ENCODE measurements around the gene PLXNA4. TPM values are rescaled to one million over a fixed set of nuclear protein-coding genes. Genes with fewer than 3 reads are reported as not detected.

Gene PLXNA4
- total and polyA plus RNA-seq, 2 experiments from 2014 or later = 0.32 TPM; not detected in 1

DNA sequence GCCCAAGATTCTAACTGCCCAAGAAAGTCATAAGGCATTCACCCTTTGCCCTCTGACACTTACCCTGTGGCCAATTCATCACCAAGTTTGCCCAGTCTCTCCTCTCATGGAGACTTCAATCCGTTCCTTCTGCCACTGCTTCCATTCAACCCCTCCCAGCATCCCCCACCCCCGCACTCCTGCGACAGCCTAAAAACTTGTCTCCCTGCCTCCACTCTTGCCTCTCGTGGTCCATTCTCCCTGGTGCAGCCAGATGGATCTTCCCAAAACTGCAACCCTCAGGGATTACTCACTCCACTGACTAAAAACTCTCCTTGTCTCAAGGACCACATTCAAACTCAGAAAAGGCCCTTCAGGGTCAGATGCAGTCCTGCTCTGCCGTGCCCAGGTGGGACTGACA lies 32.3 kb upstream of the PLXNA4 start:
- WGBS, 2 experiments (ENCODE audit: low coverage in 1 of 2, low lambda C conversion rate in 2 of 2, missing lambda C conversion rate in 2 of 2) = 48 to 67% methylated on average over 5 of the region's 5 CpGs
- H3K9me3 ChIP-seq (ENCODE audit: low read depth) = no peaks in the 10 kb centered on the region
- TF ChIP-seq EZH2phosphoT487 (IDR thresholded peaks at IDR 0.05; ENCODE audit: insufficient read depth, low read depth) = no peak
- TF ChIP-seq EZH2 (IDR thresholded peaks at IDR 0.05; ENCODE audit: insufficient read depth, poor library complexity, severe bottlenecking) = no peak

DNA sequence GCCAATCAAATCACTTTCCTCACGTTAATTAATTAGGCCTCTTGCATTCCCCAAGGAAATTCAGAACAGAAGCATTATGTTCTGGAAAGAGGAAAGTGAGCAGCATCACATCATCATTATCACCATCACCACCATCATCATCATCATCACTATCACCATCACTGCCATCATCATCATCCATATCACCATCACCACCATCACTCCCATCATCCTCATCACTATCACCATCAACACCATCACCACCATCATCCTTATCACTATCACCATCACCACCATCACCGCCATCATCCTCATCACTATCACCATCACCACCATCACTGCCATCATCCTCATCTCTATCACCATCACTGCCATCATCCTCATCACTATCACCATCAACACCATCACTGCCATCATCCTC lies 31.4 kb upstream of the PLXNA4 start:
- WGBS, 2 experiments (ENCODE audit: low coverage in 1 of 2, low lambda C conversion rate in 2 of 2, missing lambda C conversion rate in 2 of 2) = 22 to 26% methylated on average over 2 of the region's 2 CpGs

More for the DNA sequence above, 32.3 kb upstream of the PLXNA4 start:
- in situ Hi-C loops (cut with MboI) = no loop called here
- H3K27ac ChIP-seq = no peak overlapping the region
- no peak overlapping the region for H3K4me2 ChIP-seq (ENCODE audit: unreplicated experiment)
- no peak for DNase-seq
- H3K9ac ChIP-seq = no peak overlapping the region
- H4K20me1 ChIP-seq (ENCODE audit: insufficient read depth) = no peaks in the 10 kb centered on the region; the same call in 1 of the 2 replicates
- no peak overlapping the region for H2AFZ ChIP-seq
- H3K9me2 ChIP-seq (ENCODE audit: insufficient read depth) = no peaks in the 10 kb centered on the region
- H3K79me2 ChIP-seq (ENCODE audit: insufficient read depth) = no peaks in the 10 kb centered on the region
- no peaks in the 10 kb centered on the region for H3K36me3 ChIP-seq (ENCODE audit: low read depth)
- H3K4me3 ChIP-seq = no peak overlapping the region
- no peaks in the 10 kb centered on the region for H3K27me3 ChIP-seq (replicated peaks; ENCODE audit: insufficient read depth)
- no peaks in the 10 kb centered on the region for H3K4me1 ChIP-seq (ENCODE audit: insufficient read depth)
- no peaks in the 10 kb centered on the region for H3F3A ChIP-seq (ENCODE audit: insufficient read depth)

DNA sequence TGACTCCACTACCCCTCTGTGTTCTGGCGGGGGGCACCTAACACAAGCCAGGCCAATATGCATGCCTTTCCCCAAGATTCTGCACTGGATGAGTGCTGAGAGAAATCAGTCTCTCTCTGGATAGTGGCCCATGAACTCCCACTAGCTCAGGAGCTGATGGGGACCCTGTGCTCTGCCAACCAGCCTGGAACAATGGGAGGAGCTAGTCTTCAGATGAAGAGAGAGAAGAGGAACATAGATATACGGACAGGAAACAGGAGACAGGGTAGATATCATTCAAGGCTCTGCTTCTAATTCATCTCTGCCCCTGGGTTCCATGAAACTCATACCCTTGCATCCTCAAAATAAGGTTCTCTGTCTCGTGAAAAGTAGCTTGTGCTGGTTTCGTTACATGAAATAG lies 27.9 kb upstream of the PLXNA4 start:
- Histone ChIP-seq H3K27ac (no peak overlapping the region), H3F3A (ENCODE audit: insufficient read depth) (no peaks in the 10 kb centered on the region), H3K27me3 (replicated peaks; ENCODE audit: insufficient read depth) (peaks cover 15% of the 10 kb centered on the region; the same call in 1 of the 2 replicates), H3K4me3 (no peak overlapping the region), H3K4me1 (ENCODE audit: insufficient read depth) (no peaks in the 10 kb centered on the region), H3K9me2 (ENCODE audit: insufficient read depth) (no peaks in the 10 kb centered on the region), H4K20me1 (ENCODE audit: insufficient read depth) (no peaks in the 10 kb centered on the region), H3K79me2 (ENCODE audit: insufficient read depth) (no peaks in the 10 kb centered on the region), H2AFZ (no peak overlapping the region), H3K4me2 (ENCODE audit: unreplicated experiment) (no peak overlapping the region), H3K9ac (no peak overlapping the region), H3K36me3 (ENCODE audit: low read depth) (no peaks in the 10 kb centered on the region), H3K9me3 (ENCODE audit: low read depth) (no peaks in the 10 kb centered on the region)
- WGBS, 2 experiments (ENCODE audit: low coverage in 1 of 2, low lambda C conversion rate in 2 of 2, missing lambda C conversion rate in 2 of 2) = 32 to 37% methylated on average over 4 of the region's 4 CpGs
- TF ChIP-seq EZH2phosphoT487 (IDR thresholded peaks at IDR 0.05; ENCODE audit: insufficient read depth, low read depth) = no peak
- no peak for TF ChIP-seq EZH2 (IDR thresholded peaks at IDR 0.05; ENCODE audit: insufficient read depth, poor library complexity, severe bottlenecking)
- in situ Hi-C loops (cut with MboI) = no loop called here
- DNase-seq = no peak

More for the DNA sequence above, 31.4 kb upstream of the PLXNA4 start:
- H2AFZ ChIP-seq = no peak overlapping the region
- DNase-seq = no peak
- H3F3A ChIP-seq (ENCODE audit: insufficient read depth) = no peaks in the 10 kb centered on the region
- H3K27ac ChIP-seq = no peak overlapping the region
- no peaks in the 10 kb centered on the region for H3K9me3 ChIP-seq (ENCODE audit: low read depth)
- H3K4me2 ChIP-seq (ENCODE audit: unreplicated experiment) = no peak overlapping the region
- no peak for TF ChIP-seq EZH2 (IDR thresholded peaks at IDR 0.05; ENCODE audit: insufficient read depth, poor library complexity, severe bottlenecking)
- TF ChIP-seq EZH2phosphoT487 (IDR thresholded peaks at IDR 0.05; ENCODE audit: insufficient read depth, low read depth) = no peak
- in situ Hi-C loops (cut with MboI) = no loop called here
- H3K36me3 ChIP-seq (ENCODE audit: low read depth) = no peaks in the 10 kb centered on the region
- no peaks in the 10 kb centered on the region; the same call in 1 of the 2 replicates for H4K20me1 ChIP-seq (ENCODE audit: insufficient read depth)
- no peaks in the 10 kb centered on the region for H3K79me2 ChIP-seq (ENCODE audit: insufficient read depth)
- H3K4me3 ChIP-seq = no peak overlapping the region
- H3K4me1 ChIP-seq (ENCODE audit: insufficient read depth) = no peaks in the 10 kb centered on the region
- no peaks in the 10 kb centered on the region for H3K9me2 ChIP-seq (ENCODE audit: insufficient read depth)
- H3K27me3 ChIP-seq (replicated peaks; ENCODE audit: insufficient read depth) = no peaks in the 10 kb centered on the region
- H3K9ac ChIP-seq = no peak overlapping the region

DNA sequence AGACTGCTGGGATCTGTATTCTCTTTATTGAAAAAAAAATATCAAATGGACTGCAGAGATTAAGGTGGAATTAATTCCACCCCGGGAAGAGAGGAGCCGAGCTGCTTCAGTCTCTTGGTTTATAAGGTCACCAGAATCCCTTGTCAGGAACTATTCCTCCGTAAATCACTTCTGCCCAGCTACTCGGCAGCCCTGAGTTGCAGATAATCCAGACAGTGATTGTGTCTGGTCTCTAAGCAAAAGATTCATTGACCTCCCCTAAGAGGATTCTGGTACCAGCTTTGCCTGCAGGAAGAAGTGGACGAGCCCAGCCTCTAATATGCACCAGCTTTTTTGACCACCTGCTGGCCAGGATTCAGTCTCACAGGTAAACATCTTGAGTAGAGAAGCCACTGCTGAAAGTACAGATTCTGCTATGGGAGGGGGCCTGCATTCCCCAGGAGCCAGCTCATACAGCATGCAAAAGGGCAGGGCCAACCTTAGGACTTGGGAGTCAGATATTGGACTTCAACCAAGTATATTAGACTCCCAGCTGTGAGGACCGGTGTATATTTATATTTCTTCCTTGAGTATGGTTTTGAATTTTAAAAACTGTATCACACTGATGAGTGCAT lies 27.1 kb upstream of the PLXNA4 start:
- Histone ChIP-seq H3K9me2 (ENCODE audit: insufficient read depth) (no peaks in the 10 kb centered on the region), H3K27ac (no peak overlapping the region), H3F3A (ENCODE audit: insufficient read depth) (no peaks in the 10 kb centered on the region), H3K79me2 (ENCODE audit: insufficient read depth) (no peaks in the 10 kb centered on the region), H3K9ac (no peak overlapping the region), H2AFZ (no peak overlapping the region), H4K20me1 (ENCODE audit: insufficient read depth) (no peaks in the 10 kb centered on the region), H3K27me3 (replicated peaks; ENCODE audit: insufficient read depth) (peaks cover 23% of the 10 kb centered on the region; the same call in 1 of the 2 replicates), H3K4me2 (ENCODE audit: unreplicated experiment) (no peak overlapping the region), H3K4me3 (no peak overlapping the region), H3K9me3 (ENCODE audit: low read depth) (no peaks in the 10 kb centered on the region), H3K36me3 (ENCODE audit: low read depth) (no peaks in the 10 kb centered on the region), H3K4me1 (ENCODE audit: insufficient read depth) (no peaks in the 10 kb centered on the region)
- WGBS, 2 experiments (ENCODE audit: low coverage in 1 of 2, low lambda C conversion rate in 2 of 2, missing lambda C conversion rate in 2 of 2) = 38 to 39% methylated on average over 6 of the region's 6 CpGs
- no peak for DNase-seq
- in situ Hi-C loops (cut with MboI) = no loop called here
- no peak for TF ChIP-seq EZH2 (IDR thresholded peaks at IDR 0.05; ENCODE audit: insufficient read depth, poor library complexity, severe bottlenecking)
- TF ChIP-seq EZH2phosphoT487 (IDR thresholded peaks at IDR 0.05; ENCODE audit: insufficient read depth, low read depth) = no peak

Measured in GM23248 (cell line).